Breast epithelium (tissue), 4 donors: ENCODE data around the gene ST8SIA2. TPM values are rescaled to one million over a fixed set of nuclear protein-coding genes. Genes with fewer than 3 reads are reported as not detected.

Experiments used
- DNase-seq, 2 donors: peaks; one replicate each; pipeline ENCODE4 v3.0.0-alpha.2; 2019; ENCODE audit warnings: low spot score in 2 of 2
- H3K27ac ChIP-seq, 2 donors: fragments of 200-600 bp; sonication (generic) in 1 of 2; one replicate each; pipeline ENCODE4 v1.5.1; 2016 to 2019; ENCODE audit warnings: mild to moderate bottlenecking in 1 of 2
- H3K27me3 ChIP-seq, 2 donors: fragments of 200-600 bp; sonication (generic) in 1 of 2; one replicate each; pipeline versions ENCODE4 v1.5.1 to v1.6.0; 2017 to 2019; ENCODE audit warnings: control low read depth in 1 of 2, mild to moderate bottlenecking in 1 of 2
- H3K36me3 ChIP-seq: fragments of 200-600 bp; one replicate; pipeline ENCODE4 v1.5.1; 2019
- H3K4me1 ChIP-seq, 2 donors: fragments of 200-600 bp; sonication (generic); one replicate each; pipeline ENCODE4 v1.5.1; 2016 to 2019; ENCODE audit warnings: control low read depth in 1 of 2
- H3K4me3 ChIP-seq, 3 donors: fragments of 200-600 bp; sonication (generic); 1 replicate in 2 of 3; 2 replicates in 1 of 3; pipeline ENCODE4 v1.5.1; 2016 to 2019; ENCODE audit warnings: mild to moderate bottlenecking in 3 of 3, moderate library complexity in 2 of 3
- H3K9me3 ChIP-seq, 2 donors: fragments of 200-600 bp; sonication (generic) in 1 of 2; one replicate each; pipeline ENCODE4 v1.5.1; 2016 to 2019; ENCODE audit warnings: control low read depth in 1 of 2
- CTCF ChIP-seq, 3 donors: fragments of 450-650 bp; IDR thresholded peaks; one replicate each; pipeline ENCODE4 v1.5.1; 2016 to 2017; ENCODE audit warnings: antibody characterized with exemption in 3 of 3, mild to moderate bottlenecking in 3 of 3, moderate library complexity in 3 of 3
- POLR2A ChIP-seq: fragments of 450-650 bp; IDR thresholded peaks from one replicate; pipeline ENCODE4 v1.6.1; 2016; ENCODE audit warnings: antibody characterized with exemption, mild to moderate bottlenecking, moderate library complexity
- POLR2AphosphoS5 ChIP-seq, 3 donors: sonication (generic); formaldehyde crosslinking; IDR thresholded peaks; one replicate each; pipeline ENCODE4 v1.6.1; 2017; ENCODE audit warnings: antibody characterized with exemption in 3 of 3
- intact Hi-C: fragments of 100-400 bp; cut with DNase I; formaldehyde crosslinking; loops from one replicate; pipeline ENCODE4 v1.15.1; 2023; ENCODE audit warnings: low total_unique reads
- total RNA-seq, 3 donors: library from RNA; depleted of rRNA; stranded (reverse); fragments of >200 nt; gene quantifications; one replicate each; pipeline ENCODE4 v1.1.0, GENCODE V29; 2016

ST8SIA2 gene
- total RNA-seq, 3 donors from 2014 or later: 0.59 to 0.66 TPM; not detected in 1

- Histone ChIP-seq H3K4me3 (no peak overlapping the region), H3K27ac (no peak overlapping the region), H3K27me3 (no peaks in the 10 kb centered on the region), H3K36me3 (no peaks in the 10 kb centered on the region), H3K4me1 (no peaks in the 10 kb centered on the region), H3K9me3 (peaks cover 0 to 8% of the 10 kb centered on the region in 2 donors)
- TF ChIP-seq POLR2A: no peak
- TF ChIP-seq CTCF (IDR thresholded peaks at IDR 0.05): no peak
- TF ChIP-seq POLR2AphosphoS5 (IDR thresholded peaks at IDR 0.05): no peak
- intact Hi-C loops: no loop called here
- DNase-seq: no peak
Measured at GRCh38 chr15:92510163-92510882, 116.6 kb downstream of the ST8SIA2 start.
